MM.1S (cell line): ENCODE data around the gene CACNA2D1.

Experiments
- CTCF ChIP-seq: fragments of 300-600 bp; sonication (generic); IDR thresholded peaks from 2 replicates; pipeline ENCODE4 v1.5.1; 2016; ENCODE audit warnings: antibody characterized with exemption, low read length, mixed read lengths
- EZH2 ChIP-seq: fragments of 300-600 bp; sonication (generic); optimal IDR thresholded peaks from 2 replicates; pipeline ENCODE3; 2017; ENCODE audit warnings: low read depth, mild to moderate bottlenecking, antibody characterized with exemption, low read length, mixed read lengths
- EZH2phosphoT487 ChIP-seq: fragments of 300-600 bp; sonication (generic); IDR thresholded peaks from 2 replicates; pipeline ENCODE4 v1.6.1; 2018; ENCODE audit warnings: antibody characterized with exemption, low read length

- TF ChIP-seq CTCF (no peak), EZH2 (no peak), EZH2phosphoT487 (no peak)
These were observed 334.3 kb downstream of the CACNA2D1 start for GRCh38 chr7:82109288-82109687.
